GM21390 (cell line): ENCODE data around the gene ACO1.
"Not testable (repeated sequence)": the region's sequence is repeated elsewhere in the genome, so short reads cannot be mapped to it uniquely, and the experiment has no call there.

ENCODE experiments used
- ATAC-seq: cut with Tn5 transposase; IDR thresholded peaks from one replicate; pipeline ENCODE4 v1.9.1; 2021; ENCODE audit not compliant: unreplicated experiment

Gene ACO1

DNA sequence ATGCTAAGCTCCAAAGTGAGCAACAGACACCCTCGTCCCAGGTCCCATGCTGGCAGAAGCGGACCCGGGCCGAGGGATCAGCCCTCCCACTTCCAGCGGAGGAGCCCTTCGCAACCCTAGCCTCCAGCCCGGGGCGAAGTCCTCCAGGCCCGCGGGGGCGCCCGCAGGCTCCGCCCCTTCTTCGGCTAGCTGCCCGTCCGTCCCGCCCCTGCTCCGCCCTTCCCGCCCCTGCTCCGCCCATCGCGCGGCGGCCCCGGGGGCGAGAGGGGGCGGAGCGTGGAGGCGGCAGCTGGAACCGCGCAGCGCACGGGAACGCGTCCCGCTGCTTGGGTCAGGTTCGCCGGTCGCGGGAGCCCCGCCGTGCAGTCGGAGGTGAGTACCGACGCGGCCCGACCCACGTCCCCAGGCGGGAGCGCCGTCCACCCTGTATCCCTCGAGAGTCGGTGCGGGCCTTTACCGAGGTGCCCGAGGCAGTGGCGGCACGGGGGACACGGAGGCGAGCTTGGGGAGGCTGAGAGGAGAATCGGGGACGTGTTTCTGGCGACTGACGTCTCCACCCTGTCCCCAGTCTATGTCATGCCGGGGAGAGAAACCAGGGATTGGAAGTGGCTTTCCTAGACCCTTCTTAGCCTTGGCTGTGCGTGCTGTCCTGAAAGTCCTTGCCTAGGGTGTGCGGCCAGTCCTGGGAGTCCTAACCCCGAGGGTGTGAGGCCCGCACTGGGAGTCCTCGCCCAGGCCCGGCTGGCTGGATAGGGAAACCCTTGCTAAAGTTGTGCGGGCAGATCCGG lies at the start of gene ACO1:
Gene ACO1, plus strand, starts transcription at position 280 of the 788 bp plus-strand sequence. CDS start 20,864 bp downstream, outside the sequence.
- peak; percentile 96 for ATAC-seq

- ATAC-seq = no peak
Measured at GRCh38 chr9:32334916-32335895, 49.2 kb upstream of the ACO1 start.

DNA sequence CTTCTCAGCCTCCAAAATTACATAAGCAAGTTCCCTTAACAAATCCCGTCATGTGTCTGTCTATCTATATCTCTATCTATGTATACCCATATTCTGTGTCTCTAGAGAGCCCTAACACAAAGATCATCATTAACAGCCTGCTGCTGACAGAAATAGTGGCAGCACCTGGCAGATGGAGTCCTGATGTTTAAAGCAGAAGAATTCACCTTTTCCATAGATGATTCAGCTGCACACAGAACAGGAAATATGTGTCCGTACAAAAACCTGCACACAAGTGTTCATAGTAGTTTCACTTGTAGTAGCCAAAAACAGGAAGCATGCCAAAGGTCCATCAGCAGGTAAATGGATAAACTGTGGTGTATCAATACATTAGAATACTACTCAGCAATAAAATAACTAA lies 45.0 kb upstream of the ACO1 start:
- peak; percentile 71 for ATAC-seq

DNA sequence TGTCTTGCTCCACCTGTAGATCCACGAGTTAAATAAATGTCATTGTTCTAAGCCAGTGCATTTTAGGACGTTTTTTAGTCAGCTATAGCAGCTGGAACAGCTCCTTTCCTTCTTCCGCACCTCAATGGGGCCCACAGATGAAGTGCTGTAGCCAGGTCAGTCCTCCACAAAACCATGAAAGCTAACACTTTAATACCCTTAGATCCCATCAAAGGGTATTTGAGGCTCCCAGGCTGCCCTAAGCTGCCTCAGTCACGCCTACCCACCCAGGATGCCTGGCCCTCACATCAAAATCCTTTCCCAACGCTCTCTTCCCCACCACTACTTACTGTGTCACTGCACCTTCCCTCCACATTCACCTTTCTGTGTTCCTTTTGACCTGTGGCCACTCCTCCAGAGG lies 44.1 kb upstream of the ACO1 start:
- no peak for ATAC-seq

GRCh38 chr9:32344551-32345182 lies 39.8 kb upstream of the ACO1 start:
- no peak for ATAC-seq

DNA sequence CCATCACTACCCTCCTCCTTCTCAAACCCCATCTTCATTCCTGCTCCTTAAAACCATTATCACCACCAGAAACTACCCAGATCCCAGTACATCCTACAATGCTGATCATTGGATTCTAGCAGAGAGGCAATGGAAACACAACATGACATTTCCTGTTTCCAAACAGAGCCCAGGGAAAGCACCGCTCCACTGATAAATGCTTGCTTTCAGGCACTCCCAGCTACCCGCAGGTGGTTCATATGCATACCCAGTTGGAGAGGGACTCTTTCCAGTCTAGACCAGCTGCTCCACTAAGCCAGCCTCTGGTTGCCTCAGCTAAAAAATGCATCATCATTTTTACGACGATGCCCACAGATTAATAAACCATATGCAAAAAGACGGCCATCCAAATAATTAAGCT lies 39.2 kb upstream of the ACO1 start:
- no peak for ATAC-seq

- ATAC-seq = no peak
Measured at GRCh38 chr9:32347571-32347970, 36.9 kb upstream of the ACO1 start.

GRCh38 chr9:32348106-32348695 lies 36.2 kb upstream of the ACO1 start:
- ATAC-seq = no peak

GRCh38 chr9:32349013-32349412 lies 35.4 kb upstream of the ACO1 start:
- ATAC-seq = no peak

- no peak for ATAC-seq
Measured at GRCh38 chr9:32350682-32351081, 33.8 kb upstream of the ACO1 start.

DNA sequence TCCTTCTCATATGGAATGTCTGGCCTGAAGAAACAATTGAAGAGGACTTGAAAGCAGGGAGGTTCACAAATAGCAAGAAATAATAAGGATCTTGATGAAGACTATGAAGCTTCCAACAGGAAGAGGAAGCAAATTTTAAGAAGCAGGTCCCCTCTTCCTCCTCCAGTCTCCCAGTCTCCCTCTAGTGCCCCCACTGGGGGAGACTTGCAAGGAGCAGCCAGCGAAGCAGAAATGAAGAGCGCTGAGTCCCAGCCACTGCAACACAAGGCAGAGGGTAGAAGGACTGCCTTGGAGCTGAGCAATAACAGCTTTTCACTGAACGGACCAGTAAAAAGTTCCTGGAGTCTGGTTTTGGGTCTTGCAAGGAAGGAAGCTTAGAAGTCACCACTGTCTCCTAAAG lies 32.6 kb upstream of the ACO1 start:
- ATAC-seq = no peak

GRCh38 chr9:32353476-32353875 lies 31.0 kb upstream of the ACO1 start:
- ATAC-seq = not testable (repeated sequence)

GRCh38 chr9:32359452-32359851 lies 25.0 kb upstream of the ACO1 start:
- no peak for ATAC-seq

- ATAC-seq = no peak
Measured at GRCh38 chr9:32360983-32361673, 23.3 kb upstream of the ACO1 start.

DNA sequence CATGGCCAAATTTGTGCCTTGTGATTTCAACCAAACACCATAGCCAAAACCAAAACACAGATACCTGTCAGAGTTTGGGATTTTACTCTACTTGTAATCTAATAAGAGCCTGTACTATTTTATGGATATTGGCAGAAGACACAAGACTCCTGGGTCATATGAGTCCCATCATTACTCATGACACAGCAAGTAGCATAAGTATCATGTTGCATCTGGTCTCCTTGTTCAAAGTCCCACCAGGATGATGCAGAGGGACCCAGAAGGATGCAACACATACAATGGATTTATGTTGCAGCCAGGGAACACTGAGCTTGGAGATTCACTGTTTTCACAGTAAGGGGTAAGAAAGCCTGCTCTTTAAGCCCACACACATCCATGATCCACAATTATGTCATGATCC lies 13.2 kb upstream of the ACO1 start:
- no peak for ATAC-seq

DNA sequence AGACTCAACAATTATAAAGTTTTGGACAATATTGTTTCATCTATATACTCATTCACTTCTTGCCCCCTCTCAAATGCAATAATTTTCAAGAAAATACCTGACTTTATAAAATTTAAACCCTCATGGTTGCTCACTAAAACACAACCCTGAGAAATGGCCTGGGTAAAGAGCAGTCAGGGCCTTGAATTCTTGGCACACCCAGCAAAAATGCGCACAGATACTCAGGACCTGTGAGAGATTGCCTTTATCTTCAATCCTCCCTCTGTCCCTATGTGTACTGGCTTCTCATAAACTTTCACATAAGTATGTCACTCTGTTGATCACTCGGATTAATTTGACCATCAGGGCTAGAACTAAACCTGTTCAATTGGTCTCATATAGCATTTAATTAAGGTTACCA lies 12.8 kb upstream of the ACO1 start:
- ATAC-seq = no peak

GRCh38 chr9:32376285-32376684 lies 8.2 kb upstream of the ACO1 start:
- ATAC-seq = no peak

- ATAC-seq = peak; percentile 81
Measured at GRCh38 chr9:32378496-32378895, 5.9 kb upstream of the ACO1 start.

- ATAC-seq = peak; percentile 71
Measured at GRCh38 chr9:32378993-32379729, 5.3 kb upstream of the ACO1 start.

GRCh38 chr9:32380944-32381343 lies 3.5 kb upstream of the ACO1 start:
- no peak for ATAC-seq
